HepG2 (cell line): ENCODE data around the gene AQP7. TPM values are rescaled to one million over a fixed set of nuclear protein-coding genes. Genes with fewer than 3 reads are reported as not detected.

Experiments used
- ATAC-seq: fragments of 200-7000 bp; cut with Tn5 transposase; 3 replicates; pipeline ENCODE4 v1.9.1; 2020; ENCODE audit warnings: mild to moderate bottlenecking, moderate library complexity
- BruUV-seq: library from RNA; stranded (reverse); fragments of 400-500 nt; replicated peaks from 2 replicates; lab custom pipeline; 2021; lab: Mats Ljungman, UMichigan
- CTCF ChIA-PET: fragments of 300-600 bp; formaldehyde crosslinking; extraction: SDS; loops from one replicate; lab custom pipeline; 2021; ENCODE audit warnings: low total read pairs, inconsistent platforms, low intra/inter-chr PET ratio; lab: Yijun Ruan, JAX
- POLR2A ChIA-PET: fragments of 350-600 bp; sonication (Branson Sonifier 250); formaldehyde crosslinking; loops from one replicate; lab custom pipeline; 2020; ENCODE audit warnings: antibody characterized with exemption, inconsistent platforms; lab: Yijun Ruan, JAX
- DNase-seq: peaks from one replicate; pipeline ENCODE4 v3.0.0-alpha.2; 2015; ENCODE audit warnings: low spot score
- FAIRE-seq: peaks from 3 replicates; lab custom pipeline; 2011; peaks lifted over from hg19 to GRCh38; lab: Jason Lieb, UNC
- H2AFZ ChIP-seq: one replicate; pipeline ENCODE4 v1.6.1; 2011; ENCODE audit warnings: low read length, inconsistent platforms
- H3K27ac ChIP-seq: fragments of 300-600 bp; 3 replicates; pipeline ENCODE4 v1.8.0; 2011; ENCODE audit warnings: mixed run types, mild to moderate bottlenecking, mixed read lengths, low read length, inconsistent platforms; ENCODE audit not compliant: insufficient read depth; ENCODE audit errors: extremely low read length
- H3K27me3 ChIP-seq, 2 experiments: fragments of 200-600 bp in 1 of 2; 2 replicates in 1 of 2; 3 replicates in 1 of 2; pipeline versions ENCODE4 v1.6.0 to v1.8.0; 2011; ENCODE audit warnings: low read length in 2 of 2, mild to moderate bottlenecking in 2 of 2, moderate library complexity in 2 of 2, inconsistent platforms in 1 of 2; ENCODE audit not compliant: insufficient read depth in 2 of 2, control insufficient read depth in 1 of 2
- H3K36me3 ChIP-seq, 2 experiments: fragments of 200-600 bp in 1 of 2; replicated peaks in 1 of 2; 2 replicates in 1 of 2; 3 replicates in 1 of 2; pipeline versions ENCODE4 v1.5.1 to v1.8.0; 2011; ENCODE audit warnings: low read length in 2 of 2, inconsistent platforms in 1 of 2; ENCODE audit not compliant: insufficient read depth in 2 of 2, control insufficient read depth in 1 of 2
- H3K4me1 ChIP-seq: 2 replicates; pipeline ENCODE4 v1.5.1; 2012; ENCODE audit warnings: low read length, inconsistent platforms; ENCODE audit not compliant: insufficient read depth
- H3K4me2 ChIP-seq: 2 replicates; pipeline ENCODE4 v1.6.0; 2011; ENCODE audit warnings: low read depth, low read length, inconsistent platforms
- H3K4me3 ChIP-seq, 3 experiments: fragments of 200-600 bp in 1 of 3; sonication (generic), shearing (Covaris generic) in 1 of 3; replicated peaks in 1 of 3; 2 replicates each; pipeline ENCODE4 v1.5.1; 2011 to 2016; ENCODE audit warnings: low read length in 3 of 3, inconsistent platforms in 2 of 3, low read depth in 2 of 3, mild to moderate bottlenecking in 2 of 3, control low read depth in 1 of 3, mixed read lengths in 1 of 3; ENCODE audit not compliant: insufficient read depth in 1 of 3
- H3K79me2 ChIP-seq: one replicate; pipeline ENCODE4 v1.6.1; 2011; ENCODE audit warnings: low read length, inconsistent platforms; ENCODE audit not compliant: insufficient read depth
- H3K9ac ChIP-seq: 2 replicates; pipeline ENCODE4 v1.6.0; 2011; ENCODE audit warnings: mild to moderate bottlenecking, low read depth, low read length, inconsistent platforms; ENCODE audit not compliant: insufficient read depth
- H3K9me3 ChIP-seq: 2 replicates; pipeline ENCODE4 v1.5.1; 2012; ENCODE audit warnings: mild to moderate bottlenecking, low read length
- H4K20me1 ChIP-seq: 2 replicates; pipeline ENCODE4 v1.6.0; 2011; ENCODE audit warnings: inconsistent platforms, mild to moderate bottlenecking, low read length, moderate library complexity; ENCODE audit not compliant: insufficient read depth
- BCLAF1 ChIP-seq: fragments of 450-650 bp; IDR thresholded peaks from 2 replicates; pipeline ENCODE4 v1.6.1; 2017; ENCODE audit warnings: mild to moderate bottlenecking
- DPF2 ChIP-seq: sonication (generic); formaldehyde crosslinking; IDR thresholded peaks from 2 replicates; pipeline ENCODE4 v1.4.0; 2020; ENCODE audit warnings: mild to moderate bottlenecking, low read depth, missing genetic modification reagents, borderline replicate concordance
- FOXO4 ChIP-seq: sonication (generic); formaldehyde crosslinking; conservative IDR thresholded peaks from 2 replicates; pipeline ENCODE4 v1.8.1; 2023; ENCODE audit warnings: missing genetic modification reagents
- IRF9 ChIP-seq: sonication (generic); formaldehyde crosslinking; IDR thresholded peaks from 2 replicates; pipeline ENCODE4 v1.8.0; 2022; ENCODE audit warnings: missing genetic modification reagents, mild to moderate bottlenecking, borderline replicate concordance
- TBX2 ChIP-seq: sonication (generic); formaldehyde crosslinking; IDR thresholded peaks from 2 replicates; pipeline ENCODE4 v1.5.0; 2020; ENCODE audit warnings: missing genetic modification reagents, mild to moderate bottlenecking, borderline replicate concordance
- TERF1 ChIP-seq: sonication (generic); formaldehyde crosslinking; IDR thresholded peaks from 2 replicates; pipeline ENCODE4 v1.8.0; 2022; ENCODE audit warnings: mild to moderate bottlenecking, missing genetic modification reagents, moderate library complexity
- TRIM22 ChIP-seq: fragments of 450-650 bp; IDR thresholded peaks from 2 replicates; pipeline ENCODE4 v1.6.1; 2017
- YEATS4 ChIP-seq: sonication (generic); formaldehyde crosslinking; IDR thresholded peaks from 2 replicates; pipeline ENCODE4 v1.4.0; 2020; ENCODE audit warnings: missing genetic modification reagents, borderline replicate concordance
- ZNF260 ChIP-seq: sonication (generic); formaldehyde crosslinking; IDR thresholded peaks from 2 replicates; pipeline ENCODE4 v1.4.0; 2020; ENCODE audit warnings: missing genetic modification reagents, low read depth, mild to moderate bottlenecking, borderline replicate concordance
- ZNF282 ChIP-seq: fragments of 450-650 bp; IDR thresholded peaks from 2 replicates; pipeline ENCODE4 v1.6.1; 2018; ENCODE audit not compliant: partially characterized antibody
- ZNF292 ChIP-seq: sonication (generic); formaldehyde crosslinking; IDR thresholded peaks from 2 replicates; pipeline ENCODE4 v1.8.1; 2022; ENCODE audit warnings: mild to moderate bottlenecking, low read depth, missing genetic modification reagents, borderline replicate concordance
- ZNF460 ChIP-seq: sonication (generic); formaldehyde crosslinking; IDR thresholded peaks from 2 replicates; pipeline ENCODE4 v1.5.1; 2020; ENCODE audit warnings: missing genetic modification reagents, mild to moderate bottlenecking, borderline replicate concordance
- ZNF580 ChIP-seq: IDR thresholded peaks from 2 replicates; pipeline ENCODE4 v1.6.1; 2016; ENCODE audit warnings: low read depth, borderline replicate concordance
- ZNF619 ChIP-seq: sonication (generic); formaldehyde crosslinking; IDR thresholded peaks from 2 replicates; pipeline ENCODE4 v1.4.0; 2020; ENCODE audit warnings: mild to moderate bottlenecking, missing genetic modification reagents
- ZNF772 ChIP-seq: sonication (generic); formaldehyde crosslinking; IDR thresholded peaks from 2 replicates; pipeline ENCODE4 v1.5.0; 2020; ENCODE audit warnings: mild to moderate bottlenecking, missing genetic modification reagents
- WGBS: methylation state at CpG from one replicate; pipeline ENCODE4 v1.1.6; 2017; ENCODE audit warnings: low lambda C conversion rate; 5-methylcytosine and 5-hydroxymethylcytosine counted together
- in situ Hi-C: cut with HindIII; loops from 2 replicates; pipeline ENCODE4 v1.10.0; 2017; ENCODE audit warnings: low pct_unique_long_range_greater_than_20kb; ENCODE audit not compliant: extremely low pct_ligation_motif_present
- intact Hi-C: fragments of 100-400 bp; cut with micrococcal nuclease; formaldehyde crosslinking; loops from one replicate; pipeline ENCODE4 v1.10.0; 2022; ENCODE audit not compliant: unreplicated experiment
- polyA plus RNA-seq, 8 experiments: library from polyadenylated mRNA; depleted of rRNA in 3 of 8; stranded (reverse) in 7 of 8; unstranded in 1 of 8; fragments of >200 nt; fragmentation: Illumina TruSeq in 4 of 8; extraction: Trizol in 4 of 8; gene quantifications; 2 replicates each; pipeline versions ENCODE4 v1.2.1 to v1.2.3, GENCODE V29; 2011 to 2016; ENCODE audit warnings: low read depth in 4 of 8, missing spikeins in 1 of 8, mixed read lengths in 1 of 8; ENCODE audit not compliant: insufficient read depth in 1 of 8
- total RNA-seq, 5 experiments: library from RNA; depleted of rRNA; stranded (reverse); fragments of >200 nt; fragmentation: Illumina TruSeq; extraction: Trizol; gene quantifications; 2 replicates each; pipeline ENCODE4 v1.2.3, GENCODE V29; 2016; ENCODE audit warnings: low read depth in 1 of 5

Gene AQP7
- total and polyA plus RNA-seq, 2 of the 13 experiments (the other 11 are each of a cell fraction or from before 2014, with no cell fraction given), result 1.9 to 2.1 TPM

- Histone ChIP-seq H3K27me3 (no peaks in the 10 kb centered on the region), H3K36me3 (peaks cover 14 to 31% of the 10 kb centered on the region in 2 experiments), H3K4me3 (no peak overlapping the region), H3K9ac (no peak overlapping the region), H3K79me2 (no peaks in the 10 kb centered on the region), H3K27ac (no peak overlapping the region), H3K9me3 (no peaks in the 10 kb centered on the region), H4K20me1 (no peaks in the 10 kb centered on the region; the same call in 1 of the 2 replicates), H3K4me1 (no peaks in the 10 kb centered on the region), H2AFZ (no peak overlapping the region), H3K4me2 (no peak overlapping the region)
- no TSS peak for BruUV-seq
- intact Hi-C loops (no loop called here), in situ Hi-C loops (loop anchor here (10.0 kb wide), 1 partner anchor 59 kb away; no protein-coding TSS in a partner anchor)
- no peak for DNase-seq
- no peak for ATAC-seq
- CTCF ChIA-PET, result no interaction called here
- POLR2A ChIA-PET, result no interaction called here
- WGBS, result 100% methylated on average over 2 of the region's 2 CpGs
- FAIRE-seq, result no peak
- TF ChIP-seq DPF2 (CRISPR knock-in tag) (no peak), TBX2 (CRISPR knock-in tag) (no peak), ZNF580 (CRISPR knock-in tag) (no peak), ZNF619 (CRISPR knock-in tag) (no peak), YEATS4 (CRISPR knock-in tag) (no peak), ZNF772 (CRISPR knock-in tag) (no peak), TERF1 (no peak), ZNF460 (no peak), ZNF282 (no peak), BCLAF1 (no peak), FOXO4 (CRISPR knock-in tag) (no peak), ZNF260 (CRISPR knock-in tag) (no peak), IRF9 (CRISPR knock-in tag) (no peak), TRIM22 (no peak), ZNF292 (CRISPR knock-in tag) (no peak)
Measured at GRCh38 chr9:33364127-33364526, 38.2 kb downstream of the AQP7 start.
